Activated CD4-positive, alpha-beta T cell treated with anti-CD3 and anti-CD28 coated beads for 36 hours (primary cell): Measurements from ENCODE around the gene CEBPG. TPM values are rescaled to one million over a fixed set of nuclear protein-coding genes. Genes with fewer than 3 reads are reported as not detected.

ENCODE experiments used
- ATAC-seq: fragments of 200-7000 bp; cut with Tn5 transposase; one replicate; pipeline ENCODE4 v1.10.0; 2021; ENCODE audit warnings: mild to moderate bottlenecking, moderate library complexity
- CTCF ChIA-PET: fragments of 350-600 bp; sonication (Branson Sonifier 250); formaldehyde crosslinking; loops from one replicate; lab custom pipeline; 2021; ENCODE audit warnings: antibody characterized with exemption; lab: Charles Lee
- POLR2A ChIA-PET: fragments of 350-600 bp; sonication (Branson Sonifier 250); formaldehyde crosslinking; loops from one replicate; lab custom pipeline; 2021; ENCODE audit warnings: antibody characterized with exemption, inconsistent platforms; lab: Charles Lee
- DNase-seq: peaks from one replicate; pipeline ENCODE4 v3.0.0-alpha.2; 2020
- H3K27ac Mint-ChIP-seq: one replicate; pipeline ENCODE4 v1.8.0; 2021; ENCODE audit warnings: mixed read lengths
- H3K27me3 Mint-ChIP-seq: one replicate; pipeline ENCODE4 v1.8.0; 2021; ENCODE audit warnings: mixed read lengths
- H3K36me3 Mint-ChIP-seq: one replicate; pipeline ENCODE4 v1.8.0; 2021; ENCODE audit warnings: low read depth, mixed read lengths
- H3K4me1 Mint-ChIP-seq: one replicate; pipeline ENCODE4 v1.8.0; 2021; ENCODE audit warnings: mixed read lengths
- H3K4me3 Mint-ChIP-seq: one replicate; pipeline ENCODE4 v1.8.0; 2021; ENCODE audit warnings: mild to moderate bottlenecking, moderate library complexity, mixed read lengths
- H3K9me3 Mint-ChIP-seq: one replicate; pipeline ENCODE4 v1.8.0; 2021; ENCODE audit warnings: low read depth, mixed read lengths
- intact Hi-C, 2 experiments: fragments of 100-400 bp; cut with DNase I in 1 of 2; cut with micrococcal nuclease in 1 of 2; formaldehyde crosslinking; loops; one replicate each; pipeline versions ENCODE4 v1.14.2 to v1.15.1; 2022 to 2024; cut with DNase I, micrococcal nuclease
- total RNA-seq, 2 experiments: library from RNA; stranded (reverse); gene quantifications; one replicate each; pipeline ENCODE4 v1.2.3, GENCODE V29; 2021

CEBPG gene
- total RNA-seq, 2 experiments from 2014 or later = 25.9 to 29.6 TPM

GRCh38 chr19:33357556-33357955 lies 16.0 kb upstream of the CEBPG start:
- intact Hi-C loops = no loop called here
- Mint-ChIP-seq H3K4me1 (no peaks in the 10 kb centered on the region), H3K36me3 (no peaks in the 10 kb centered on the region), H3K27ac (no peak overlapping the region), H3K9me3 (peaks cover 6% of the 10 kb centered on the region), H3K27me3 (peaks cover 4% of the 10 kb centered on the region), H3K4me3 (no peak overlapping the region)
- ChIA-PET POLR2A (no interaction called here), CTCF (no interaction called here)
- DNase-seq (no peak), ATAC-seq (no peak)

GRCh38 chr19:33358408-33358807 lies 15.1 kb upstream of the CEBPG start:
- Mint-ChIP-seq H3K4me3 (no peak overlapping the region), H3K9me3 (peaks cover 6% of the 10 kb centered on the region), H3K36me3 (no peaks in the 10 kb centered on the region), H3K27me3 (peaks cover 4% of the 10 kb centered on the region), H3K27ac (no peak overlapping the region), H3K4me1 (no peaks in the 10 kb centered on the region)
- ChIA-PET CTCF (interaction anchor here (0.9 kb wide), 1 partner anchor 123 kb away, joined by 3 read pairs; no protein-coding TSS in a partner anchor), POLR2A (interaction anchor here (0.6 kb wide), 1 partner anchor 18 kb away, joined by 3 read pairs; no protein-coding TSS in a partner anchor)
- intact Hi-C loops = no loop called here
- ATAC-seq = no peak
- DNase-seq = no peak

- Mint-ChIP-seq H3K27me3 (peaks cover 2% of the 10 kb centered on the region), H3K4me1 (no peaks in the 10 kb centered on the region), H3K27ac (no peak overlapping the region), H3K9me3 (peaks cover 6% of the 10 kb centered on the region), H3K4me3 (no peak overlapping the region), H3K36me3 (no peaks in the 10 kb centered on the region)
- DNase-seq (no peak), ATAC-seq (no peak)
- ChIA-PET CTCF (interaction anchor here (1.4 kb wide), 1 partner anchor 10 kb away, joined by 4 read pairs; no protein-coding TSS in a partner anchor), POLR2A (no interaction called here)
- intact Hi-C loops = no loop called here
Observed at GRCh38 chr19:33359581-33359980, 13.9 kb upstream of the CEBPG start.

- H3K4me3 Mint-ChIP-seq = no peak overlapping the region
- H3K4me1 Mint-ChIP-seq = no peaks in the 10 kb centered on the region
- no peak for ATAC-seq
- no peak overlapping the region for H3K27ac Mint-ChIP-seq
- POLR2A ChIA-PET = no interaction called here
- no peak for DNase-seq
- CTCF ChIA-PET = no interaction called here
- intact Hi-C loops = no loop called here
- no peaks in the 10 kb centered on the region for H3K27me3 Mint-ChIP-seq
- no peaks in the 10 kb centered on the region for H3K36me3 Mint-ChIP-seq
- no peaks in the 10 kb centered on the region for H3K9me3 Mint-ChIP-seq
Observed at GRCh38 chr19:33362508-33363228, 10.8 kb upstream of the CEBPG start.

GRCh38 chr19:33363476-33363875 lies 10.0 kb upstream of the CEBPG start:
- ATAC-seq (no peak), DNase-seq (no peak)
- no peak overlapping the region for H3K27ac Mint-ChIP-seq
- intact Hi-C loops = no loop called here
- no peaks in the 10 kb centered on the region for H3K36me3 Mint-ChIP-seq
- ChIA-PET CTCF (no interaction called here), POLR2A (no interaction called here)
- no peaks in the 10 kb centered on the region for H3K27me3 Mint-ChIP-seq
- no peaks in the 10 kb centered on the region for H3K9me3 Mint-ChIP-seq
- no peak overlapping the region for H3K4me3 Mint-ChIP-seq
- no peaks in the 10 kb centered on the region for H3K4me1 Mint-ChIP-seq

GRCh38 chr19:33365691-33366090 lies 7.8 kb upstream of the CEBPG start:
- Mint-ChIP-seq H3K27me3 (no peaks in the 10 kb centered on the region), H3K4me1 (no peaks in the 10 kb centered on the region), H3K27ac (no peak overlapping the region), H3K9me3 (no peaks in the 10 kb centered on the region), H3K4me3 (no peak overlapping the region), H3K36me3 (no peaks in the 10 kb centered on the region)
- ChIA-PET CTCF (no interaction called here), POLR2A (no interaction called here)
- intact Hi-C loops = no loop called here
- DNase-seq (no peak), ATAC-seq (no peak)

- H3K36me3 Mint-ChIP-seq = no peaks in the 10 kb centered on the region
- H3K9me3 Mint-ChIP-seq = no peaks in the 10 kb centered on the region
- H3K27ac Mint-ChIP-seq = no peak overlapping the region
- intact Hi-C loops = no loop called here
- ChIA-PET CTCF (no interaction called here), POLR2A (no interaction called here)
- no peaks in the 10 kb centered on the region for H3K27me3 Mint-ChIP-seq
- no peak for ATAC-seq
- H3K4me1 Mint-ChIP-seq = no peaks in the 10 kb centered on the region
- DNase-seq = no peak
- H3K4me3 Mint-ChIP-seq = no peak overlapping the region
Observed at GRCh38 chr19:33366127-33366526, 7.4 kb upstream of the CEBPG start.

- no peak for ATAC-seq
- Mint-ChIP-seq H3K4me1 (no peaks in the 10 kb centered on the region), H3K27me3 (no peaks in the 10 kb centered on the region), H3K36me3 (no peaks in the 10 kb centered on the region), H3K4me3 (no peak overlapping the region), H3K9me3 (no peaks in the 10 kb centered on the region), H3K27ac (no peak overlapping the region)
- POLR2A ChIA-PET = no interaction called here
- CTCF ChIA-PET = no interaction called here
- no peak for DNase-seq
- intact Hi-C loops = no loop called here
Observed at GRCh38 chr19:33366897-33367296, 6.6 kb upstream of the CEBPG start.

- Mint-ChIP-seq H3K27me3 (no peaks in the 10 kb centered on the region), H3K27ac (no peak overlapping the region), H3K4me1 (peaks cover 2% of the 10 kb centered on the region), H3K36me3 (no peaks in the 10 kb centered on the region), H3K4me3 (no peak overlapping the region), H3K9me3 (no peaks in the 10 kb centered on the region)
- CTCF ChIA-PET = interaction anchor here (0.7 to 1.8 kb wide), 4 partner anchors 13 to 321 kb away, joined by 3 to 5 read pairs (median 4); no protein-coding TSS in a partner anchor
- ATAC-seq (peak; percentile 49), DNase-seq (peak; percentile 12)
- POLR2A ChIA-PET = no interaction called here
- intact Hi-C loops = no loop called here
Observed at GRCh38 chr19:33368074-33368864, 5.2 kb upstream of the CEBPG start.

- intact Hi-C loops = loop anchor here in 1 of 2 experiments (5.0 to 10.0 kb wide), 7 partner anchors 693 to 1632 kb away; partner anchors contain the start of genes ANKRD27, GRAMD1A, RGS9BP and ZNF181
- ATAC-seq (no peak), DNase-seq (no peak)
- Mint-ChIP-seq H3K27ac (no peak overlapping the region), H3K9me3 (no peaks in the 10 kb centered on the region), H3K36me3 (peaks cover 9% of the 10 kb centered on the region), H3K4me1 (peaks cover 15% of the 10 kb centered on the region), H3K27me3 (no peaks in the 10 kb centered on the region), H3K4me3 (no peak overlapping the region)
- ChIA-PET POLR2A (no interaction called here), CTCF (interaction anchor here (0.6 kb wide), 1 partner anchor 105 kb away, joined by 3 read pairs; no protein-coding TSS in a partner anchor)
Observed at GRCh38 chr19:33370783-33371182, 2.7 kb upstream of the CEBPG start.

GRCh38 chr19:33374236-33374714 lies 766 bp downstream of the CEBPG start:
- H3K4me3 Mint-ChIP-seq = peak overlapping the region; percentile 94
- ChIA-PET CTCF (interaction anchor here (0.6 to 2.2 kb wide), 6 partner anchors 8 to 190 kb away, joined by 3 to 11 read pairs (median 4); no protein-coding TSS in a partner anchor), POLR2A (interaction anchor here (0.6 to 1.5 kb wide), 2 partner anchors 72 to 198 kb away, joined by 3 to 4 read pairs; partner anchors contain the start of gene CEBPA)
- ATAC-seq (no peak), DNase-seq (peak; percentile 38)
- no peaks in the 10 kb centered on the region for H3K27me3 Mint-ChIP-seq
- H3K4me1 Mint-ChIP-seq = peaks cover 48% of the 10 kb centered on the region
- intact Hi-C loops = loop anchor here in 1 of 2 experiments (2.0 to 10.0 kb wide), 8 partner anchors 239 to 1628 kb away; partner anchors contain the start of genes ANKRD27, GRAMD1A, RGS9BP and ZNF181
- H3K36me3 Mint-ChIP-seq = peaks cover 22% of the 10 kb centered on the region
- peak overlapping the region; percentile 93 for H3K27ac Mint-ChIP-seq
- no peaks in the 10 kb centered on the region for H3K9me3 Mint-ChIP-seq
